HTERT RPE-1 (cell line): Measurements from ENCODE around the gene GRM8.

Experiments used
- in situ Hi-C: fragments of 300-500 bp; cut with MboI; formaldehyde crosslinking; loops from 4 replicates; pipeline ENCODE4 v1.14.3; 2020; ENCODE audit warnings: low sequenced_read_pairs

Gene GRM8

DNA sequence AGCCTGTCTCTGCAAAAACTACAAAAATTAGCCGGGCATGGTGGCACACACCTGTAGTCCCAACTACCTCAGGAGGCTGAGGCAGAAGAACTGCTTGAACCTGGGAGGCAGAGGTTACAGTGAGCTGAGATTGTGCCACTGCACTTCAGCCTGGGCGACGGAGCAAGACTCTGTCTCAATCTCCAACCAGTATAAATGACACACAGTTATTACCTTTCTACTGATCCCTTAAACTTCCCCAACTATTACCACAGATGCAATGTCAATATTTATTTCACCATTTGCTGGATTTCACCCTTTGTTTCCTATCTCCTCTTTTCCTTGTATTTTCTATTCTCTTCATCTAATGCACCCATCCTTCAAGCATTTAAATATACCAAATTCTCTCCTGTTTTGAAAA lies 431.8 kb downstream of the GRM8 start:
- in situ Hi-C loops, result no loop called here

DNA sequence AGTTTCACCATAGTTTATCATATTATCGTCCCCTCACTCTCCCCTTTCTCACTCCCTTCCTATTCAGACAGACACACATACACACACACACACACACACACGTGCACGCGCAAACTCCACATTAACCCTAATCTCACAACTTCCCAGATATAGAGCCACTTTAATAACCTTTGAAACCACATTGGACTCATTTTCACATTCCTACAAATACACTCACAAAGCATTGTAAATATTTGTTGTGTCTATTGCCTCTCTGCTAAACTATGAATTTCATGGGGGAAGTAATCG lies 433.6 kb downstream of the GRM8 start:
- in situ Hi-C loops, result no loop called here

DNA sequence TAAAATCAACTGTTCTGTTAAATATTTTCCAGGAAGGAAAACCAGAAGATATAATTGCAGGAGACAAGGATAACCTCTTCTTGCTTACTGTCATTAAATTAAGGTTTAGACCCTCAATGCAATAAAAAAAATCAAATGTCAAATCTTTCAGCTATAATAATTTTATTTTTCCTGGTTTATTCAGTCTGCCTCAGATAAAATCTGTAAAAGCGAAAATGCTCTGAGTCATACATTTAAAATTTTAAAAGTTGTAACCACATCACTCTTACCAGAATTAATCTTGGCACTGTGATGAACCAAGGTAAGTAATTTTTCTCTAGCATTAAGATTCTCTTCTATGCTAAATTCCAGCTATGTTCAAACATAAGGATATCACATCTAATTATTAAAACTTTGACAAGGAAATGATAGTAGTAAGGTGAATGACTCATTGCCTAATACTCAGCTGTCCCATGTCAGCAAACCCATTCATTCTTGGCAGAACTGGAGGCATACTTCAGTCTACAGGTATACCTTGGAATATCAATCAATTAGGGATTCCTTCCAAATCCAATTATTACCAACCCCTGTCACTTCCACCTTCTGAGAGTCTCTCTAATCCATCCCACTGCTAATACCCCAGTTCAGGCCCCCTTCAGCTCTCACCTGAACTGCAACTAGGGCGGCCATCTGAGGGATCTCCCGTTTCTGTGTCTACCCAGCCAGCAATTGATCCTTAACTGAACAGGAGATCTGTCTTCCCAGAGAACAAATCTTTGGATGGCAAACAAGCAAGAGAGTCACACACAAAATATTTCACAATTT lies 434.1 kb downstream of the GRM8 start:
- in situ Hi-C loops, result no loop called here

DNA sequence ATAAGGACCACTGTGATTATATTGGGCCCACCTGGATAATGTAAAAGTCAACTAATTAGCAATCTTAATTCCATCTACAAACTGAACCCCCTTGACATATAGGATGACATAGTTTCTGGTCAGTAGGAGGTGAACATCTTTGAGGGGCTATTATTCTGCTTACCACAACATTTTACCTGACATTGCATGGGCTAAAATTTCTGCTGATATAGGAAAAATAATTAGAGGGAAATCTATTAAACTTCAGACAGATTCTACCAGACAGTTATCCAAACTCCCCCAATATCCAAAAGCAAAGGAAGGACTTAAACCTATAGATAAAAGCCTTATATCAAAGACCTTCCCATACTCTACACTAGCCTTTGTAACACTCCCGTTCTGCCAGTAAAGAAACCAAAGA lies 443.6 kb downstream of the GRM8 start:
- in situ Hi-C loops, result no loop called here

DNA sequence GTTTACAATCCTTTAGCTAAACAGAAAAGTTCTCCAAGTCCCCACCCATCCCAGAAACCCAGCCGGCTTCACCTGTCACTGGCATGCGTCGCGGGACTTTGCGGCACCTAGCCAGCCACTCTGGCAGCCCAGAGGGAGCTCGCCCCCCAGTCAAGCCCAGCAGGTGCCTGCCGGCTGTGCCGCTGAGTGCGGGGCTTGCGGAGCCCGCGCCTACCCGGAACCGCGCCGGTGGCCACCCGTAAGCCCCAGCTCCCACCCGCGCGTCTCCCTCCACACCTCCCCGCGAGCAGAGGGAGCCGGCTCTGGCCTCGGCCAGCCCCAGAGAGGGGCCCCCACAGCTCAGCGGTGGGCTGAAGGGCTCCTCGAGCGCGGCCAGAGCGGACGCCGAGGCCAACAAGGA lies 446.1 kb downstream of the GRM8 start:
- in situ Hi-C loops, result no loop called here

DNA sequence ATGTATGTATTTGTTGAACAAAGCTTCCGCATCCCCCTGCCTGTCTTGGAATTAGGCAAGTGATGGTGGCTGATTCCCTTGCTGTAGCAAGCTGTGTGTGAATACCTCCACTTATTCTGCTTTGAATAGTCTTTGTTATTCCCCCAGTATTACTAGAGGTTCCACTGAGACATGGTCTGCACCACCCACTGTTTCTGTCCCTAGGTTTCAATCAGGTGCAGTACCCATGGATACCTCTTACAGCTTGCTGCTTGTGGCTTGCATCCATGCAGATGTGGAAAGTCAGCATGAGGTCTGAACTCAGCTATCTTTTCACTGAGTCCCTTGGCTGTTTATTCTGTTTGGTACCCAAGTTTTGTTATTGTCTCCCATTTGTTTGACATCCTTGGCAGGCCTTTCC lies 447.4 kb downstream of the GRM8 start:
- in situ Hi-C loops, result no loop called here

DNA sequence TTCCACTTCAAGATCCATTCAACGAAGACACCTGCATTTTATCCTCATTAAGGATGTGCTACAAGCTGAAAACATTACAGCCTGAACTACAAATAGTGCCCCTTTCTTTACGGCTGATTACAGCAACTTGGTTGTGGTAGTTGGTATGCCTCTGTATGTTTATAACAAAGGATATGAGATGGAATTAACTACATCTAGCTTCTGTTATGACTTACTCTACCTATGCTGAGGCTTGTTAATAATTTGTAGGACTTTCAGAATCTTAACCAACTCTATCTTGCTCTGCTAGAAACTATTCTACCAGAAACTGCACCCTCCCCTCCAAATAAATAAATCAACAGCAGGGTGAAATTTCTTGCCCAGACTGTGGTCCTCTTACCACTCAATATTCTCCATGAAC lies 448.1 kb downstream of the GRM8 start:
- in situ Hi-C loops, result no loop called here

DNA sequence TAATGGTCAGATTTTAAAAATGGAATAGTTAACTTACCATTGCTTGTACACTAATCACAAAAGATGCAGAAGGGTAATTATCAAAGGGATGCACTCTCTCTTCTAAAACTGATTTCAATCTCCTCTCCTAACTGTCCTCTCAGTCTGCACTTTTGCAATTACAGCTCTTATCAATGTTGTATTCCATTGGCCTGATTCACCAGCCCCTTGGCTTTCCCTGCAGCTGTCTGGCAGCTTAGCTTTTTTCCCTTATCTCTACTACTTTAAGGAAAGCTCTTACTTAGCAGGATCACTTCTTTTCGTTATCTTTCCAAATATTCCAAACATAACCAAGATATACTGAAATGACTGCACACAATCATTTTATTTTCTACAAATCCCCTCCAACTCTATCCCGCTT lies 448.8 kb downstream of the GRM8 start:
- in situ Hi-C loops, result no loop called here

DNA sequence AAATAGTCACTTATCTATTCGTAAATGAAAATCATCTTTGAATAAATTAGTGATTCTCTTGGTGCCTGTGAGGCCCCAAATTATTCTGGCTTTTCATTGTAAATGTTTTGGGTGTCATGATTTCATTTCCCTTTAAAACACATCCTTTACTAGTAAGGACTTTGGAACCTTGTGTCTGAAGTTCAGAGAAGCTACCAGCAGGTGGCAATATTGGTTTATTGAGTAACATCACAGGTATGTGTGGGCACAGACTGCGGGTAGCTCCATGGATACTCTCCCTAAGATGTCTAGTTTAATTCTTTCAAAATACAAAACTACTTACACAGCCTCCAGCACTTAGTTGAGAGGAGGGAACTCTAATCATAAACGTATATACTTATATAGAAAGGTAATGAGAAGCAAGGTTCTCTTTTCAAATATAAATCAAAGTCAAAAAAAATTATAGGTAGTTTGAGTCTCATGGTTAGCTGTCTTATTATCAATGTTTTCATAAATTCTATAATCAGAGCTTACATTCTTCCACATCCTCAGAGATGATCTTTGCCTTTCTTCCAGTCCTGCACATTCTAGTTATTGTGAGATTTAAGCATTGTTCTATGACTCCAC lies 449.6 kb downstream of the GRM8 start:
- in situ Hi-C loops, result no loop called here

DNA sequence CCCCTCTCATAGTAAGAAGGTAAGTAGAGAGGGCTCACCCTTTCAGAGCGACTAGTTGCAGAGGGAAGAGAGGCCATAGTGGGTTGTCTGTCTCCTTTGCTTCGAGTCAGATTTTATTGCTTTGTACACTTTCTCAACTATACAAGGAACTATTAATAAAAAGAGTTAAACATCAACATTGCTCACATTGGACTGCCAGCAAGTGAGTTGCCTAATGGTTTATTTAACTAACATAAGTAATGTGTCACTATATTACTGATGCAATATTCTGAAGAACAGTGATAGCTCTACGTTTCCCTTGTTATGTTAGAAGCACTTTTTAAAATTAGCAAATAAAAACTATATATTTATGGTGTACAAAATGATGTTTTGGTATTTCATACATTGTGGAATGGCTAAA lies 451.0 kb downstream of the GRM8 start:
- in situ Hi-C loops, result no loop called here

DNA sequence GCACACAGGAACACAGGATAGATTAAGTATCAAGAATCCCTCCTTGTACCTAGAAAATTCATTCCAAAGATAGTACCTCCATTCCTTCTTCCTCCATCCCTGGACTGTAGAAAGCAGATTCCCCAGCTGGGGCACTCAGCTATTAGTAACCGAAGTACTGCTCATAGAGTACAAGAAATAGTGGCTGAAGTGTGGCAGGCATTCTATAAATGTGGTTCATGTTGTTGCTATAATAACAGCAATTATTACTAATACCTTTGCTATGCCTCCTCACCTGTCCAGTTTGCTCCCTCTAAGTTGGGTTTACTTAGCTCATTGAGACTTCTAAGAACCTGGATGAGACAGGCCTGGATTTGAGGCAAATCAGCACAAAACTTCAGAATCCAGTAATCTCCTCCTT lies 453.2 kb downstream of the GRM8 start:
- in situ Hi-C loops, result no loop called here

DNA sequence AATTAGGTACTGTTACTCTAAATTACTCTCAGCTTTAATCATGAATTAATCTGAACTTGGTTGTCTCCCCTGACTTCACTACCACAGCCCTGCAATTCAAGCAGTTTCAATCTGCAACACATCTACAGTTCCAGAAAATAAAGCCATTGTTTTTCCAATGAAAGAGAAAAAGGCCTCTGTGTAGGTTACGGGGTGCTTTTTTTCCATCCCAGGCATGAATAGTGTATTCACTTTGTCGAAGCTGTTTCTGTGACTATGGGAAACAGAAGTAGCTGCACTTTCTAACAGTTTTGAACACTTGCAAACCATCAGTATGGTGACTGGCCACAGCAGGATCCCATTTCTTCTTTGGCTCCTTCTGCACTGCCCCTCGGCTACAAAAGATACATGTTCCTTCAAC lies 460.2 kb downstream of the GRM8 start:
- in situ Hi-C loops, result no loop called here

DNA sequence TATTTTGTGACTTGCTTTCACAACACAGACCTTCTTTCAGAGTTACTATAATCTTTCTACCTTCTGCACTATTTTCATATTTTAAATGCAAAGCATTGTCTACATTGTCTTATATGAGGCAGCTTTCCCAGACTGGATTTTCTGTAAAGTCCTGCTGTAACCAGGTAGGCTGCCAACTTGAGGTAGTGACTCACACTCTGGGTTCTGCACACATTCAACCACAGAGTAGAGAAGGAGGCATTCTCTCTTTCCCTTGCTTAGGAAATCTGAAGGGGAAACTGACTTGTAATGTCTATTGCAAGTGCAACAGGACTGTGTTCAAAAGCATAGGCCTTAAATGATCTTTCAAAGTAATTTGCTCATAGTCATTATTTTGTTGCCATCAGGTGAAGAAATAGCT lies 461.4 kb downstream of the GRM8 start:
- in situ Hi-C loops, result no loop called here

DNA sequence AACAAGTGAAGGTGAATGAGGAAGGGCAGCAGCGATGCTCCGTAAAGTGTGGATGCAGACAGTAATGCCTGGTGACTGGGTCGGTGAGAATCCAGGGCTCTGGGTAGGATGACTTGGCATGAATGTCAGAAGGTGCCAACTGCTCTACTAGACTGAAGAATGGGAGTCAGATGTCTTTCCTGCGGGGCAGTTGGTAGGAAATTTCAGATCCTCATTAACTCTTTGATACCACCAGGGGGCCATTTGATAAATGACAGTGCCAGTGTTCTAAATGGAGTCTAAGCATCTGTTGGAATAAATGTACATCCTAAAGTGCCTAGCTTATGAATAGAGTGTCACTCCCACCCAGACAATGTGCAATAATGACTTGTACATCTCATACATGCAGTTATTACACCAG lies 462.0 kb downstream of the GRM8 start:
- in situ Hi-C loops, result no loop called here

DNA sequence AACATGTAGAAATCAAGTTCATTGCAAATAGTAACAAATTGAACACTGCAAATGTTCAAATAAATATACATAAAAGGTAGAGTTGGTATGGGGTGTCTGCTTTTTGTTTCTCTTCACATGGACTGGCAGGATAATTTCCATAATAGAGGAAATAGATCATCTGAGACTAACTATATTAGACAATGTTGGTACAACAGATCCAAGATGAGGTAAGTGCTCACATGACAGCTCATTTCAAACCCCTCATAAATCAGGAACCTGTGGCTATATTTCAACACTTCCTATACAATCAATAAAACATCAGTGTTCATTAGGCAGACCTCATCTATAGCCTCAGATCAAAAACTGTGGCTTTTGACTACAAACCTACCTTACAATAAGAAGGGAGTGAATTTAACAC lies 469.1 kb downstream of the GRM8 start:
- in situ Hi-C loops, result no loop called here

DNA sequence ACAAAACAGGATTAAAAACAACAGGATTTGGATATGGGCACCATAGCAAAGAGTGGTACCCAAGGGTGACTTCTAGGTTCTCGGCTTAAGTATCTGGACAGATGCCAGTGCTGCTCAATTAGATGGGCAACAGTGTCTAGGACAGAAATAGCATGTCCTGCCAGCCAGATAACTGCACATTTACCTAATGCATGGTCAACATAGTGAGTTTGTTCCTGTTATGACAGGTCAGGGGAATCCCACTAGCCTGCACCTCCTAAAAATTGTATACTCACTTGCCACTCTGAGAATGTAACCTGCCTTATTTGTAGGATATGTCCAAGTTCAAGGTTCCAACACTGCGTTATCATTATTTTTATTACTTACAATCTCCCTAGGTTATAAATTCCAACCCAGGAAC lies 471.7 kb downstream of the GRM8 start:
- in situ Hi-C loops, result no loop called here

DNA sequence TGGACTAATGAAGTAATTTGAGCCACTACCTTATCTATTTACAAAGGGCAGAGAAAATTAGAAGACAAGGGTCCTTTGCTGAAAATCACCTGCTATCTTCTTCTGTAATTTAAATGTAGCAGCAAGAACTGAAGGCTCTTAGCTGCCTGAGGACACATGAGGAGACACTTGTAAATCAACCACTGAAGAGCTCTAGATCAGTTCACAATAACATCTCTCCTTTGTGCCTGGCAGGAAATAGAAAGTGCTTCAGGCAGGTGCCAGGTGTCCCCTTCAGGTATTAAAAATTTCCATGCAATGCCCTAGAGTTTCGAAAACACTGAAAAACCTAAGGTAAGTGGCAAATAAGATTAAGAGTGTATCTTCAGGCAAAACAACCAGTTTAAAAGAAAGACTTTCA lies 474.6 kb downstream of the GRM8 start:
- in situ Hi-C loops, result no loop called here

DNA sequence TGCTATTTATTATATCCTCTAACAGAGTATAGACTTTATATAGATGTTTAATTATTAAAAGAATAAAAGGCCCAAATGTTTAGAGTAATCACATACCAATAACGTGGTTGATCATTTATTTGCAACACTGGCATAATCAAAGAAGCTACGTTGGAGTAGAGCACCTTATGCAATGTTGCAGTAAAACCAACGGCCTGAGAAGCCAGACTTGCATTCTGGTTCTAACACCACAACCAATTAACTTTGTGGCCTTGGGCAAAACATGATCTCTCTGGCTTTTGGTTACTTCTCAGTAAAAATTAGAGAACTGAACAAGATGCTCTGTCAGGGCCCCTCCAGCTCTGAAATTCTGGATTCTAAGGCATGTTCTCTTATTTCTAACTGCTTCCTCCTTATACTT lies 476.2 kb downstream of the GRM8 start:
- in situ Hi-C loops, result no loop called here

DNA sequence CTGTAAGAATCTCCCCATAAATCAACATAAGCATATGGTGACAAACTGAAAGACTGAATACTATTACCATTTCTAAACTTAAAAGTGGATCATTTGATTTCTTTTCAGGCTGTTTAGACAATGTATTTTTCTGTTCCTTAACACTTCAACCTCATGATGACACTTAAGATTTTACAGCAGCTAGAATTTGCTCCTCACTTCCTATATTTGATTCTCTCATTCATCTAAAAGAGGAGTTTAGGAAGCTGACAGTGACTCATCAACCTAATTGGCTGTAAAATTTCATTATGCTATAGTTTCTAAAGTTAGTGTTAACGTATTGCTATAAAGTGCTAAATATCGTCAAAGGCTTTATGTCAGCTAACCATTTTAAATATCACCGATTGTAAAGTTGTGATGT lies 478.7 kb downstream of the GRM8 start:
- in situ Hi-C loops, result no loop called here

DNA sequence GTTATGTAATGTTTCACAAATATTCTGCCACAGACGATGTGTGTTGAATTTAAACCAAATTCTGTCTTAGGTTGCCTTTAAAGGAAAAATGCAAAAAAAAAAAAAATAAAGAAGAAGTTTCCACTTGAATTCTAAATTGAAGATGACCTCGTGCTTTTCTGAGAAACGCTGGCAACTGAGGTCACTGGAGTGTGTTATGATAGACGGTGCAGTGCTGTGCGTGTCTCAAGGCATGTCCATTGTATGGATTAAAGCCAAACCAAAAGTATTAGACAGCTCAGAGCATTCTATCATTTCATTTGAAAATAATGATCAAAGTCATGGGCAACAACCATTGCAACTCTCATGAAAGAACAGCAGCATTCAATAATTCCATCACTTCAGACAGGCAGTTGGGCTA lies 483.9 kb downstream of the GRM8 start:
- in situ Hi-C loops, result no loop called here

DNA sequence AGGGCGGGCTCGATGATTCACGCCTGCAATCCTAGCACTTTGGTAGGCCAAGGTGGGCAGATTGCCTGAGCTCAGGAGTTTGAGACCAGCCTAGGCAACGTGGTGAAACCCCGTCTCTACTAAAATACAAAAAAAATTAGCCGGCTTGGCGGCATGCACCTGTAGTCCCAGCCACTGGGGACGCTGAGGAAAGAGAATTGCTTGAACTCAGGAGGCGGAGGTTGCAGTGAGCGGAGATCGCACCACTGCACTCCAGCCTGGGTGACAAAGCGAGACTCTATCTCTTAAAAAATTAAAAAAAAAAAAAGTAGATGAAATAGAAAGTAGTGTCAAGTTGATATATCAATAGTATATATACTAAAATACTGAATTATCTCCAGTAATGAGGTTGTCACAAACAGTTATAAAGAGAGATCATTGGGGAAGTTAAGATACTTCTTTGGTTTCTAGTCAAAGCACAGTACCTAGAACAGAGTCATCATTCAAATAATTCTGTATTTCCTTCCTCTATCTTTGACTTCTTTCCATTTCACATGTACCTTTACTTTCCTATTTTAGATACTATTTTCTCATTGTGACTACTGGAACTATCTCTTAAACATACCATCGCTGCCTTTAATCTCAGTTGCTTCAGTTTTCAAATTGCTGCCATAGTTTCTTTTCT lies 491.7 kb downstream of the GRM8 start:
- in situ Hi-C loops, result no loop called here

DNA sequence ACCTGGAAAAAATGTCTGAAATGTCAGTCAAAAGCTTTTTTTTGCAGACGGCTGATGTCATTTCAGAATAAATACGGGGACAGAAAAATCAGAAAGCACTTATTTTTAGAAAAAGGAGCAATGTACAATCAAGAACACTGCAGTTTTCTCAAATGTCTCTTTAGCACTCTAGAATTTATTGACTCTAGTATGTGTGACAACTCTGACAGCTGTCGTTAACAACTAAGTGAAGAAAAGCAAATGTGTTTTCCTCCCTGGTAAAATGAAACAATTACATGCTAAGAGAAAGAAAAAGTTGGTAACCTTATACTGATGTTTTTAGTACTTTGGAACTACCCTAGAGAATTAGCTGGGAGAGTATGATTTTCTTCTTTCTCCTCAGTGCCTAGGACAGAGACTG lies 497.4 kb downstream of the GRM8 start:
- in situ Hi-C loops, result no loop called here
